Measurements from ENCODE around the gene C1QL1. TPM values are rescaled to one million over a fixed set of nuclear protein-coding genes. Genes with fewer than 3 reads are reported as not detected.

Gene C1QL1
- polyA plus RNA-seq (2013, experiment 1 of 4) = 1.5 TPM
- polyA plus RNA-seq (2013, experiment 2 of 4) = 2.1 TPM
- polyA plus RNA-seq (2013, experiment 3 of 4) = 2.6 TPM
- 2.2 TPM for polyA plus RNA-seq (2013, experiment 4 of 4)

DNA sequence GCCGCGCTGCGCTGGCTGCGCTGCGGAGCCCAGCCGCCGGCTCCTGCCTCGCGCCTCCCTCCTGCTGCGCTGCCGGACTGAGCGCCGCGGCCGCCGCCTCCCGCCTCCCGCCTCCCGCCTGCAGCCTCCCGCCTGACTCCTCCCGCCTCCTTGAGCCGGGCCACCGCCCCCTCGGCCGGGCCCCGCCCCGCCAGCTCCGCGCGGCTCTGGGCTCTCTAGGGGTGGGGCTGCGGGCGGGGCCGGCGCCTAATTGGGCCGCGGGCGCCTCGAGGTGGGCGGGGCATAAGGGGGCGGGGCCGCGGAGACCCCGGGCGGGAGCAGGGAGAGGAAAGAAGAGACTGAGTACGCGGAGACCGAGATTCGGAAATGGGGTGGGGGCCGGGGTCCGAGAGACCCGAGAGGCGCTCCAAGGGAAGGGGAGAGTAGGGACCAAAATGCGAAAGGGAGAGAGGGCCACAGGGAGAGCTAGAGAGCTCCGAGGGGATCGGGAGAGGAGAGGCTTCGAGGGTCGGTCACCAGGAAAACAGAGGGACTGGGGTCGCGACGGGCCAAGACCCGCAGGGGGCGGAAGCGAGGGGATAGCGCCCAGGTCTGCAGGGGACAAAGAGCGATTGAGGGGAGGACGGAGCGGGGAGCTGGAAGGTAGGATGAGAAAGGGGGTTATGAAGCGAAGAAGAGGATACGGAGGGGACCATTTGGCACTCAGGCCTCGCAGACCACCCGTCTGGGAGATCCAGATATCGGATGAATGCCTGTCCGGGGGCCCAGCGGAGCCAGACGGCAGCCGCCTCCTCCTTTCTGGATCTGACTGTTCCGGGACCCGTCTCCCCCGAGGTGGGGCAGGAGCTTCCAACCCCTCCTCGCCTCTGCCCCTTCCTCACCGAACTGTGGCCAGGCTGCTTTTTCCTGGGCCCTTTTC is at the start of gene C1QL1:
Gene C1QL1 (minus strand): TSS at position 79 of the 919 bp plus-strand sequence. CDS start 255 bp downstream, outside the sequence.
- peaks cover 94% of the 10 kb centered on the region for H3K27me3 ChIP-seq (ENCODE audit: control insufficient read depth, insufficient read depth, low read length, poor library complexity, severe bottlenecking)
- H3K27ac ChIP-seq (ENCODE audit: insufficient read depth, low read depth, low read length, poor library complexity, severe bottlenecking) = no peak within 1 kb of the TSS
- 1% methylated on average over 81 of the region's 81 CpGs for WGBS, 2 experiments
- H3K4me1 ChIP-seq (ENCODE audit: control insufficient read depth, insufficient read depth, low read length) = peaks cover 15% of the 10 kb centered on the region
- no peaks in the 10 kb centered on the region for H3K36me3 ChIP-seq (ENCODE audit: control insufficient read depth, insufficient read depth, low read length)
- H3K4me3 ChIP-seq (ENCODE audit: insufficient read depth, low read depth, low read length) = peak within 1 kb of the TSS; percentile 27
- no peaks in the 10 kb centered on the region for H3K9me3 ChIP-seq (ENCODE audit: control insufficient read depth, low read length)

DNA sequence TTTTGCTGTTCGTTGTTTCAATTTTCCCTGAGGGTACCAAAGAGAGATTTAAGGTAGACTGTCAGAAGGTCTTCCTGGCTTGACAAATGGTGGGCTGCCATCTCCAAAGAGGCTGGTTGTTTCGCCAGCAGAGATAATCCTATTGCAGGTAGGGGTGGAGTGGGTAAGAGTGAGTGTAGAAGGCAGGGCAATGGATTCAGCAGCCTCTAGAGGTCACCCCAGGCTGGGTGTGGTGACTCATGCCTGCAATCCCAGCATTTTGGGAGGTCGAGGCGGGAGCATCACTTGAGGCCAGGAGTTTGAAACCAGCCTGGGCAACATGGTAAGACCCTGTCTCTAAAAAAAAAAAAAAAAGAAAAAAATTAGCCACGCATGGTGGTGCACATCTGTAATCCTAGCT is 48.7 kb upstream of the C1QL1 start:
- 72% methylated on average over 5 of the region's 5 CpGs for WGBS, 2 experiments
- H3K27me3 ChIP-seq (ENCODE audit: control insufficient read depth, insufficient read depth, low read length, poor library complexity, severe bottlenecking) = peaks cover 44% of the 10 kb centered on the region
- no peaks in the 10 kb centered on the region for H3K36me3 ChIP-seq (ENCODE audit: control insufficient read depth, insufficient read depth, low read length)
- H3K4me3 ChIP-seq (ENCODE audit: insufficient read depth, low read depth, low read length) = no peak overlapping the region
- no peaks in the 10 kb centered on the region for H3K9me3 ChIP-seq (ENCODE audit: control insufficient read depth, low read length)
- H3K27ac ChIP-seq (ENCODE audit: insufficient read depth, low read depth, low read length, poor library complexity, severe bottlenecking) = no peak overlapping the region
- H3K4me1 ChIP-seq (ENCODE audit: control insufficient read depth, insufficient read depth, low read length) = peaks cover 43% of the 10 kb centered on the region

DNA sequence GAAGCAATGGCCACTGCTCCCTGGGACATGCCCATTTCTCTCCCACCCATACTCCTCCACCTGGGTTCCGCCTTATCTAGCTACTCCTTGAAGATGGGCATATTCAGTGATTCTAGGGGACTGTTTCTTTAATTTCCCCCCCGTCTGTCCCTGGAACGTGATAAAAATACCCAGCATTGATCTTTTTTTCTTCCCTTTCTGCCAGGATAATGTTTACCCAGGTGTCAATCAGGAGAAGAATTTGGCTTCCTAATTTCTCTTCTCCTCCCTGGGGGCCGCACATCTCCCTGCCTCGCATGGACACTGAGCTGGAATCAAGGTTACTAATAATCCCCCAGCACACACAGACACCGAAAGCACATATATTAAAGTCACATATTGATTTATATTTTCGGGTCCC is 48.1 kb upstream of the C1QL1 start:
- 87% methylated on average over 7 of the region's 7 CpGs for WGBS, 2 experiments
- no peak overlapping the region for H3K27ac ChIP-seq (ENCODE audit: insufficient read depth, low read depth, low read length, poor library complexity, severe bottlenecking)
- peaks cover 38% of the 10 kb centered on the region for H3K27me3 ChIP-seq (ENCODE audit: control insufficient read depth, insufficient read depth, low read length, poor library complexity, severe bottlenecking)

DNA sequence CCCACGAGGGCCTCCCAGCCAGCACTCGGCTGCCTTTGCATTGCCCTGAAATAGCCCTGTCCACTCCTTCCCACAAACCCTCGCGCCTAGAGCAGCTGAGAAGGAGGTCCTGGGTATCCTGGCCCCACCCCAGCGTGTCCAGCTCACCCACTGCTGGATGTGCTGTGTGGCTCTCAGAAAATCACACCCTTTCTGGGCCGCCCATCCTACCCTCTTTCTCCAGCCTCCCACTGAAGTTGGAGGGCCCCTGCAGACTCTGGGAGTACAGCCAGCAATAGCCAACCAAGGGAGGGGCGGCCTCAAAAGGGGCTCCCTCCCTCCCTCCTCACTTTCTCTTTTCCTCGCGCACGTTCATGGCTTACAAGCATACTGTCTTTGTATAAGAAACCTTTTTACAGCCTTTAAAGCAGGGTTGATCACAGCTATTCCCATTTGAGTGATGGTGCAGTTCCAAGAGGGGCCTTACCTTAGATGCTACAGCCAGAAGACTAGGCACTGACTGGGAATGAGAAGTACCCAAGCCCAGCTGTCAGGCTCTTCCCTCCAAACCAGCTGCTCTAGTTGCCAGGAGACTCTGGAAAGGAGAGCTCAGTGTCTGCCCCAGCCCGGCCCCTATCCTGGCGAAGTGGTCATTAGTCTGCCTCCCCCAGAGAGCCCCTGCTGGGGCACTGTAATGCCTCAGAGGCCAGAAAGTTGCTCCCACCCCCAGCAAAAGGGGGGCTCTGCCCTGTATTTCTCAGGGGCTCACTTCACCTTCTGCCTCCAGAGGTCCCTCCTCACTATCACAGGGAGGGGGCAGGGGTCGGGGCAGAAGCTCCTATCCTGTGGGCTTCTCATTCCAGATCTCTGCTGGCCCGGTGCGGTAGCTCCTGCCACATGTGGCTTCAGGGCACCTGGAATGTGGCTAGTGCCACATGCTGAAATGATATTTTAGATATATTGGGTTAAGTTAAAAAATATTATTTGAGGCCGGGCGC is 45.2 kb upstream of the C1QL1 start:
- no peak overlapping the region for H3K27ac ChIP-seq (ENCODE audit: insufficient read depth, low read depth, low read length, poor library complexity, severe bottlenecking)
- 71 to 72% methylated on average over 17 of the region's 17 CpGs for whole genome bisulfite sequencing, 2 experiments
- H3K27me3 ChIP-seq (ENCODE audit: control insufficient read depth, insufficient read depth, low read length, poor library complexity, severe bottlenecking) = peaks cover 8% of the 10 kb centered on the region
- peaks cover 12% of the 10 kb centered on the region for H3K4me1 ChIP-seq (ENCODE audit: control insufficient read depth, insufficient read depth, low read length)
- no peak overlapping the region for H3K4me3 ChIP-seq (ENCODE audit: insufficient read depth, low read depth, low read length)
- no peaks in the 10 kb centered on the region for H3K36me3 ChIP-seq (ENCODE audit: control insufficient read depth, insufficient read depth, low read length)
- H3K9me3 ChIP-seq (ENCODE audit: control insufficient read depth, low read length) = no peaks in the 10 kb centered on the region

More for the DNA sequence above, 48.1 kb upstream of the C1QL1 start:
- H3K4me3 ChIP-seq (ENCODE audit: insufficient read depth, low read depth, low read length) = no peak overlapping the region
- no peaks in the 10 kb centered on the region for H3K36me3 ChIP-seq (ENCODE audit: control insufficient read depth, insufficient read depth, low read length)
- H3K9me3 ChIP-seq (ENCODE audit: control insufficient read depth, low read length) = no peaks in the 10 kb centered on the region
- H3K4me1 ChIP-seq (ENCODE audit: control insufficient read depth, insufficient read depth, low read length) = peaks cover 37% of the 10 kb centered on the region

DNA sequence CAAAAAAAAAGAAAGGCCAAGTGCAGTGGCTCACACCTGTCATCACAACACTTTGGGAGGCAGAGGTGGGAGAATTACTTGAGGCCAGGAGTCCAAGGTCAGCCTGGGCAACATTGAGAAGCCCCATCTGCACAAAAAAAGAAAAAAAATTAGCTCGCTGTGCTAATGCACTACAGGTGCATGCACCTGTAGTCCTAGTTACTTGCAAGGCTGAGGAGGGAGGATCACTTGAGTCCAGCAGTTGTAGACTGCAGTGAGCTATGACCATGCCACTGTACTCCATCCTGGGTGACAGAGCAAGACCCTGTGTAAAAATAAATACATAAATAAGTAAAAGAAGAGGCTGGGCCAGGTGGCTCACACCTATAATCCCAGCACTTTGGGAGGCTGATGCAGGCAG is 43.7 kb upstream of the C1QL1 start:
- no peaks in the 10 kb centered on the region for H3K9me3 ChIP-seq (ENCODE audit: control insufficient read depth, low read length)
- 81 to 95% methylated on average over 1 of the region's 1 CpG for WGBS, 2 experiments
- no peak overlapping the region for H3K27ac ChIP-seq (ENCODE audit: insufficient read depth, low read depth, low read length, poor library complexity, severe bottlenecking)
- H3K4me3 ChIP-seq (ENCODE audit: insufficient read depth, low read depth, low read length) = no peak overlapping the region
- peaks cover 16% of the 10 kb centered on the region for H3K4me1 ChIP-seq (ENCODE audit: control insufficient read depth, insufficient read depth, low read length)
- no peaks in the 10 kb centered on the region for H3K36me3 ChIP-seq (ENCODE audit: control insufficient read depth, insufficient read depth, low read length)
- peaks cover 3% of the 10 kb centered on the region for H3K27me3 ChIP-seq (ENCODE audit: control insufficient read depth, insufficient read depth, low read length, poor library complexity, severe bottlenecking)

DNA sequence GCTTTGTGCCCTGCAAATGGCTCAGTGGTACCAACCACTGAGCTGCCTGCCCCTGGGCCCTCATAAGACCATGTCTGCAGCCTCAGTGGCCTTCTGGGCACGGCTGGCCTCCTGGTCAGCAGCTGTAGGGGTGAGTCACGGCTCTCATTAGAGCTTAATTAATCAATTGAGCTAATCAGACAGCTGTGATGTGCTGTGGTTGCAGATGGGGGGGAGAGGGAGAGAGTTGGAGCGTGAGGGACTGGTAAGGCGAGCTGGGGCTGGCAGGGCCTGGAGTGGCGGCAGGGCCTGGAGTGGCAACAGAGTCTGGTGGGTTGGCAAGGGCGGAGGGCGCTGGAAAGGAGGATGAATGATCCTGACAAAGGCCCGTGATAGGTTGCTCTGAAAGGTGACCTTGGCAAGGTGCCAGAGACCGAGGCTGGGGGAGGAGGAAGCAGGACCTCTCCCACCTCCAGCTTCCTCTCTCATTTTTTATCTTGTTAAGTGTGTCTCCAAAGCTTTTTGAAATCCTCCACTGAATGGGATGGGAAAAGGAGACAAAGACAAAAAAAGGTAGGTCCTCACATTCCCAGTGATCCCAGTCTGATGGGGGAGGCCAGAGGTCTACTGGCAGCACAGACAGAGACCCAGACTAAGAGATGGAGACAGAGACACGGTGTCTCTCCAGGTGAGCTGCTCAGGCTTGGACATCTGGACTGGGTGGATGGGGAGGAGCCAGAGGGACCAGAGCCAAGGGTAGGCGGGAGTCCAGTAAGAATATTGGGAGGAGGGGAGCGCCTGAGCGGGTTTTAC is 41.8 kb upstream of the C1QL1 start:
- WGBS, 2 experiments = 86% methylated on average over 13 of the region's 13 CpGs
- Histone ChIP-seq H3K36me3 (ENCODE audit: control insufficient read depth, insufficient read depth, low read length) (no peaks in the 10 kb centered on the region), H3K27me3 (ENCODE audit: control insufficient read depth, insufficient read depth, low read length, poor library complexity, severe bottlenecking) (peaks cover 3% of the 10 kb centered on the region), H3K9me3 (ENCODE audit: control insufficient read depth, low read length) (no peaks in the 10 kb centered on the region), H3K4me3 (ENCODE audit: insufficient read depth, low read depth, low read length) (no peak overlapping the region), H3K4me1 (ENCODE audit: control insufficient read depth, insufficient read depth, low read length) (peaks cover 24% of the 10 kb centered on the region), H3K27ac (ENCODE audit: insufficient read depth, low read depth, low read length, poor library complexity, severe bottlenecking) (no peak overlapping the region)

DNA sequence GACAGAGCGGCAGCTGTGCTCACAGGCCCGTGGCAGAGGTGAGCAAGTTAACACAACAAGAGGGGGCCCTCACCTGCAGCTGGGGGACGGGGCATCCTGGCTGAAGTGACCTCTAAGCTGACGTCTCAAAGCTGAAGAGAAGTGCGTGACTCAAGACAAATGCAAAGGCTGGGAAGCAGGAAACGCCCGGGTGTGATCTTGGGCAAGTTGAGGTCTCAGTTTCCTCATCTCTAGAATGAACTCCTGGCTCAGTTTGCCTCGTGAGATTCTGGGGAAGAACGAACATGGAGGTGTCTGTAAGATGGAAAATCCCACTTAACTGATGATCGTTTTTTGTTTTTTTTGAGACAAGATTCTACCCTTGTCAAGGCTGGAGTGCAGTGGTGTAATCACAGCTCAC is 40.1 kb upstream of the C1QL1 start:
- Histone ChIP-seq H3K4me1 (ENCODE audit: control insufficient read depth, insufficient read depth, low read length) (peaks cover 28% of the 10 kb centered on the region), H3K9me3 (ENCODE audit: control insufficient read depth, low read length) (no peaks in the 10 kb centered on the region)
- 88% methylated on average over 10 of the region's 10 CpGs for WGBS, 2 experiments

DNA sequence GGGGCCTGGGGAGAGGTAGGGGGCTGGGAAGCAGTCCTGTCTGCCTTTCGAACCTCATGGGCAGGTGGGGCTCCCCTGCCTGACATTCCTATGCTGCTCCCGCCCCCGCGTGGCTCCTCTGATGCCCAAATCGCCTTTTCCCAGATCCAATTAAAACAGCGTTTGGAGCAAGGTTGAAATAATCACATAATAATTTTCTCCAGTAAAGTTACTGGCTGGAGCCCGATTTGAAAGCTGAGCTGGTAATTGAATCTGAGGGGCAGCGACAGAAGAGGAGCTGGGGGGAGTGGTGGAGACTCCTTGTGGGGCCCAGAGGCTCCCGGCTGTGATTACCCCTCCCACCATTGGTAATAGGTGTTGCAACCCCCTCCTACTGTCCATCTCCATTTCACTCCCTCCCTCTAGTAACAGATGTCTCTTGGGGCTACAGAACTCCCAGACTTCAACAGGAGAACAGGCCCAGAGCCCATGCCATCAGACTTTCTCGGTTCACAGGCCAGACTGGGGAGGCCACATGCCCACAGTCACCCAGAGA is 38.9 kb upstream of the C1QL1 start:
- H3K9me3 ChIP-seq (ENCODE audit: control insufficient read depth, low read length) = no peaks in the 10 kb centered on the region
- H3K27ac ChIP-seq (ENCODE audit: insufficient read depth, low read depth, low read length, poor library complexity, severe bottlenecking) = no peak overlapping the region
- no peaks in the 10 kb centered on the region for H3K36me3 ChIP-seq (ENCODE audit: control insufficient read depth, insufficient read depth, low read length)
- H3K4me1 ChIP-seq (ENCODE audit: control insufficient read depth, insufficient read depth, low read length) = peaks cover 22% of the 10 kb centered on the region
- H3K27me3 ChIP-seq (ENCODE audit: control insufficient read depth, insufficient read depth, low read length, poor library complexity, severe bottlenecking) = peaks cover 3% of the 10 kb centered on the region
- no peak overlapping the region for H3K4me3 ChIP-seq (ENCODE audit: insufficient read depth, low read depth, low read length)
- 31 to 38% methylated on average over 10 of the region's 10 CpGs for WGBS, 2 experiments

More for the DNA sequence above, 40.1 kb upstream of the C1QL1 start:
- Histone ChIP-seq H3K4me3 (ENCODE audit: insufficient read depth, low read depth, low read length) (no peak overlapping the region), H3K27me3 (ENCODE audit: control insufficient read depth, insufficient read depth, low read length, poor library complexity, severe bottlenecking) (peaks cover 3% of the 10 kb centered on the region), H3K36me3 (ENCODE audit: control insufficient read depth, insufficient read depth, low read length) (no peaks in the 10 kb centered on the region), H3K27ac (ENCODE audit: insufficient read depth, low read depth, low read length, poor library complexity, severe bottlenecking) (no peak overlapping the region)

DNA sequence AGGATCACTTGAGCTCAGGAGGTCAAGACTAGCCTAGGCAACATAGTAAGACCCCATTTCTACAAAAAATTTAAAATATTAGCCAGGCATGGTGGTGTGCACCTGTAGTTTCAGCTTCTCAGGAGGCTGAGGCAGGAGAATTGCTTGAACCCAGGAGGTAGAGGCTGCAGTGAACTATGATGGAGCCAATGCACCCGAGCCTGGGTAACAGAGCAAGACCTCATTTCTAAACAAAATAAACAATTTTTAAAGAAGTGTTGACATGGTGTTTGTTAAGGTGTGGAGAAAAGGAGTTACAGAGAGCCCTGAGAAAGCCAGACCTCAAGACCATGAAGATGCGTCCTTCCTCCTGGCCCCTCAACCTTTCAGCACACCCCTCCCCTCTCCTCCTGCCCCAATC is 37.6 kb upstream of the C1QL1 start:
- Histone ChIP-seq H3K4me1 (ENCODE audit: control insufficient read depth, insufficient read depth, low read length) (peaks cover 22% of the 10 kb centered on the region), H3K36me3 (ENCODE audit: control insufficient read depth, insufficient read depth, low read length) (no peaks in the 10 kb centered on the region), H3K4me3 (ENCODE audit: insufficient read depth, low read depth, low read length) (no peak overlapping the region), H3K27me3 (ENCODE audit: control insufficient read depth, insufficient read depth, low read length, poor library complexity, severe bottlenecking) (peaks cover 3% of the 10 kb centered on the region), H3K9me3 (ENCODE audit: control insufficient read depth, low read length) (no peaks in the 10 kb centered on the region), H3K27ac (ENCODE audit: insufficient read depth, low read depth, low read length, poor library complexity, severe bottlenecking) (no peak overlapping the region)
- 95 to 100% methylated on average over 1 to 2 of the region's 2 CpGs for WGBS, 2 experiments
